Measurements from ENCODE around the gene OPN5.

OPN5 gene

GRCh38 chr6:47844881-47845280 lies 63.0 kb downstream of the OPN5 start:
- no peak overlapping the region for H3K4me3 ChIP-seq (replicated peaks; ENCODE audit: low read depth, low read length)
- no peak for TF ChIP-seq CTCF (IDR thresholded peaks at IDR 0.05; ENCODE audit: low read depth, low read length, missing control alignments)
- DNase-seq (ENCODE audit: extremely low read depth, low read depth), result no peak

- no peak overlapping the region for H3K4me3 ChIP-seq (replicated peaks; ENCODE audit: low read depth, low read length)
- TF ChIP-seq CTCF (IDR thresholded peaks at IDR 0.05; ENCODE audit: low read depth, low read length, missing control alignments), result no peak
Observed at GRCh38 chr6:47846752-47847151, 64.9 kb downstream of the OPN5 start.

GRCh38 chr6:47851091-47851490 lies 69.3 kb downstream of the OPN5 start:
- no peak for TF ChIP-seq CTCF (IDR thresholded peaks at IDR 0.05; ENCODE audit: low read depth, low read length, missing control alignments)
- no peak overlapping the region for H3K4me3 ChIP-seq (replicated peaks; ENCODE audit: low read depth, low read length)
- no peak for DNase-seq (ENCODE audit: extremely low read depth, low read depth)

More at GRCh38 chr6:47846752-47847151, 64.9 kb downstream of the OPN5 start:
- DNase-seq (ENCODE audit: extremely low read depth, low read depth), result no peak

GRCh38 chr6:47852727-47853126 lies 70.9 kb downstream of the OPN5 start:
- no peak overlapping the region for H3K4me3 ChIP-seq (replicated peaks; ENCODE audit: low read depth, low read length)
- no peak for DNase-seq (ENCODE audit: extremely low read depth, low read depth)
- no peak for TF ChIP-seq CTCF (IDR thresholded peaks at IDR 0.05; ENCODE audit: low read depth, low read length, missing control alignments)

- no peak for DNase-seq (ENCODE audit: extremely low read depth, low read depth)
- TF ChIP-seq CTCF (IDR thresholded peaks at IDR 0.05; ENCODE audit: low read depth, low read length, missing control alignments), result no peak
Observed at GRCh38 chr6:47853766-47854165, 71.9 kb downstream of the OPN5 start.

GRCh38 chr6:47854971-47855370 lies 73.1 kb downstream of the OPN5 start:
- no peak overlapping the region for H3K4me3 ChIP-seq (replicated peaks; ENCODE audit: low read depth, low read length)
- no peak for DNase-seq (ENCODE audit: extremely low read depth, low read depth)
- no peak for TF ChIP-seq CTCF (IDR thresholded peaks at IDR 0.05; ENCODE audit: low read depth, low read length, missing control alignments)

More at GRCh38 chr6:47853766-47854165, 71.9 kb downstream of the OPN5 start:
- H3K4me3 ChIP-seq (replicated peaks; ENCODE audit: low read depth, low read length), result no peak overlapping the region

- no peak for TF ChIP-seq CTCF (IDR thresholded peaks at IDR 0.05; ENCODE audit: low read depth, low read length, missing control alignments)
Observed at GRCh38 chr6:47859175-47859574, 77.3 kb downstream of the OPN5 start.

More at GRCh38 chr6:47859175-47859574, 77.3 kb downstream of the OPN5 start:
- H3K4me3 ChIP-seq (replicated peaks; ENCODE audit: low read depth, low read length), result no peak overlapping the region
- DNase-seq (ENCODE audit: extremely low read depth, low read depth), result no peak

All from HFF-Myc (cell line).